CD4-positive, alpha-beta memory T cell (primary cell): ENCODE measurements around the gene CLPSL2. TPM values are rescaled to one million over a fixed set of nuclear protein-coding genes. Genes with fewer than 3 reads are reported as not detected.

Source experiments
- CTCF ChIA-PET: fragments of 350-600 bp; sonication (Branson Sonifier 250); formaldehyde crosslinking; loops from one replicate; lab custom pipeline; 2021; ENCODE audit warnings: inconsistent platforms; ENCODE audit not compliant: partially characterized antibody; lab: Charles Lee
- POLR2A ChIA-PET: fragments of 350-600 bp; sonication (Branson Sonifier 250); formaldehyde crosslinking; loops from one replicate; lab custom pipeline; 2021; ENCODE audit not compliant: partially characterized antibody; lab: Charles Lee
- DNase-seq, 5 donors: peaks; one replicate each; pipeline versions ENCODE4 v3.0.0 to v3.0.0-alpha.2; 2020 to 2022; ENCODE audit warnings: mixed read lengths in 1 of 5
- H3K27ac ChIP-seq: one replicate; pipeline ENCODE4 v1.7.0; 2013; ENCODE audit warnings: low read depth, low read length
- H3K27me3 ChIP-seq: 2 replicates; pipeline ENCODE4 v1.7.0; 2013; ENCODE audit warnings: mild to moderate bottlenecking, low read length, moderate library complexity; ENCODE audit not compliant: insufficient read depth
- H3K36me3 ChIP-seq: 2 replicates; pipeline ENCODE4 v1.7.0; 2013; ENCODE audit warnings: mild to moderate bottlenecking, low read length, moderate library complexity; ENCODE audit not compliant: insufficient read depth
- H3K4me1 ChIP-seq: 2 replicates; pipeline ENCODE4 v1.7.0; 2013; ENCODE audit warnings: mild to moderate bottlenecking, low read length, moderate library complexity; ENCODE audit not compliant: insufficient read depth
- H3K4me3 ChIP-seq, 2 donors: one replicate each; pipeline ENCODE4 v1.7.0; 2013; ENCODE audit warnings: low read length in 2 of 2, mild to moderate bottlenecking in 1 of 2
- H3K9me3 ChIP-seq, 2 donors: one replicate each; pipeline ENCODE4 v1.7.0; 2013; ENCODE audit warnings: low read length in 2 of 2, control low read depth in 1 of 2; ENCODE audit not compliant: control insufficient read depth in 1 of 2
- H3K27ac Mint-ChIP-seq, 7 donors: one replicate each; pipeline ENCODE4 v1.8.0; 2020 to 2021; ENCODE audit warnings: mixed read lengths in 7 of 7, mild to moderate bottlenecking in 6 of 7, inconsistent platforms in 3 of 7, moderate library complexity in 3 of 7
- H3K27me3 Mint-ChIP-seq, 2 donors: one replicate each; pipeline ENCODE4 v1.8.0; 2020 to 2021; ENCODE audit warnings: mixed read lengths in 2 of 2
- H3K36me3 Mint-ChIP-seq, 2 donors: one replicate each; pipeline ENCODE4 v1.8.0; 2020 to 2021; ENCODE audit warnings: mixed read lengths in 2 of 2, inconsistent platforms in 1 of 2, mild to moderate bottlenecking in 1 of 2
- H3K4me1 Mint-ChIP-seq, 4 donors: one replicate each; pipeline ENCODE4 v1.8.0; 2020 to 2021; ENCODE audit warnings: mixed read lengths in 4 of 4, mild to moderate bottlenecking in 1 of 4
- H3K4me3 Mint-ChIP-seq, 8 donors: one replicate each; pipeline ENCODE4 v1.8.0; 2020 to 2021; ENCODE audit warnings: mixed read lengths in 8 of 8, mild to moderate bottlenecking in 7 of 8, moderate library complexity in 6 of 8, inconsistent platforms in 3 of 8
- H3K9me3 Mint-ChIP-seq, 8 donors: one replicate each; pipeline ENCODE4 v1.8.0; 2020 to 2021; ENCODE audit warnings: mixed read lengths in 8 of 8, mild to moderate bottlenecking in 5 of 8, inconsistent platforms in 3 of 8, moderate library complexity in 1 of 8
- intact Hi-C: fragments of 100-400 bp; cut with micrococcal nuclease; formaldehyde crosslinking; loops from one replicate; pipeline ENCODE4 v1.15.1; 2023
- polyA plus RNA-seq, 2 donors: library from polyadenylated mRNA; unstranded; fragments of 300-500 nt; fragmentation: Illumina TruSeq; gene quantifications; one replicate each; pipeline ENCODE4 v1.2.3, GENCODE V29; 2021
- total RNA-seq, 2 experiments: library from RNA; stranded (reverse); gene quantifications; one replicate each; pipeline ENCODE4 v1.2.3, GENCODE V29; 2021

Gene CLPSL2
- total and polyA plus RNA-seq, 4 experiments from 2014 or later: not detected

GRCh38 chr6:35796236-35796635, 19.8 kb downstream of the CLPSL2 start:
- H3K36me3 Mint-ChIP-seq: no peaks in the 10 kb centered on the region
- no peaks in the 10 kb centered on the region for H3K9me3 Mint-ChIP-seq
- H3K27me3 Mint-ChIP-seq: peaks cover 1 to 3% of the 10 kb centered on the region in 2 donors
- DNase-seq: no peak
- intact Hi-C loops: no loop called here
- H3K27ac ChIP-seq: no peak overlapping the region
- no peak overlapping the region for H3K4me3 Mint-ChIP-seq
- H3K9me3 ChIP-seq: no peaks in the 10 kb centered on the region
- no peaks in the 10 kb centered on the region for H3K36me3 ChIP-seq
- H3K27ac Mint-ChIP-seq: no peak overlapping the region
- POLR2A ChIA-PET: interaction anchor here (3.0 kb wide), 1 partner anchor 9 kb away, joined by 11 read pairs; no protein-coding TSS in a partner anchor
- H3K27me3 ChIP-seq: no peaks in the 10 kb centered on the region
- no peak overlapping the region for H3K4me3 ChIP-seq
- H3K4me1 Mint-ChIP-seq: no peaks in the 10 kb centered on the region
- CTCF ChIA-PET: no interaction called here
- no peaks in the 10 kb centered on the region for H3K4me1 ChIP-seq

DNA sequence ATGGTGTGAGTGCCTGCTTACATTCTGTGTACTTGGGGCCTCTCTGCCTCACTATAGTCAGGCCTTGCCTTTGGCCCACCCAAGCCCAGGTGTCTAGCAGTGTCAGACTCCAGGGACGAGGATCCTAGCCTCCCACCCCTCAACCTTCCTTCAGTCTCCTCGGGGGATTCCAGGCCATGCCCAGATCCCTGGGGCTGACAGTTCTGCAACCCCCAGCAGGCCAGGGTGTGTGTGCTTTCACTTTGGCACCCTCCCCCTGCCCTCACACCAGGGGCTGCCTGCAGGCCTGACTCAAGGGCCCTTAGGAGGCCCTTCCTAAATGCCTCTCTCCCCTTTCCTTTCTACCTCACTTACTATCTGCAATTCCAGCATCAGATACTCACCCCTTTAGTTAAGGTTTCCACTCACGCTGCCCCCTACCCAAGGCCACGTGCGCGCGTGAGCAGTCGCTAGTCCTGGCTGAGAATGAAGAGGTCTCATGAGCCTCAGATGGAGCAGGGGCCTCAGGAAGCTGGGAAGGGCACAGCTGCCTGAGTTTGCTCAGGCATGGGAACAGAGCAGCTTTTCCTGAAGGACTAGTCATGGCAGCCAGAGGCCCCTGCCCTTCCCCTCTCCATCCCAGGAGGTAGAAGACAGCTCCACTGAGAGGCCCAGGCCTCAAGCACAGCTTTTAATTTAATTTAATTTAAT, 21.6 kb downstream of the CLPSL2 start:
- no peak for DNase-seq
- Mint-ChIP-seq H3K4me1 (no peaks in the 10 kb centered on the region), H3K27ac (no peak overlapping the region), H3K27me3 (peaks cover 1% of the 10 kb centered on the region in 2 donors), H3K4me3 (no peak overlapping the region), H3K9me3 (no peaks in the 10 kb centered on the region), H3K36me3 (no peaks in the 10 kb centered on the region)
- Histone ChIP-seq H3K4me3 (no peak overlapping the region), H3K9me3 (no peaks in the 10 kb centered on the region), H3K27me3 (no peaks in the 10 kb centered on the region), H3K4me1 (no peaks in the 10 kb centered on the region), H3K36me3 (no peaks in the 10 kb centered on the region), H3K27ac (no peak overlapping the region)
- CTCF ChIA-PET: interaction anchor here (1.1 kb wide), 1 partner anchor 10 kb away, joined by 3 read pairs; no protein-coding TSS in a partner anchor
- intact Hi-C loops: no loop called here
- POLR2A ChIA-PET: interaction anchor here (0.7 to 3.0 kb wide), 2 partner anchors 11 to 1528 kb away, joined by 3 to 11 read pairs; no protein-coding TSS in a partner anchor

- no peak overlapping the region for H3K27ac ChIP-seq
- H3K9me3 Mint-ChIP-seq: no peaks in the 10 kb centered on the region
- no peaks in the 10 kb centered on the region for H3K27me3 ChIP-seq
- no peaks in the 10 kb centered on the region for H3K36me3 ChIP-seq
- peak overlapping the region in 2 of 7 donors; percentile 58 to 62 for H3K27ac Mint-ChIP-seq
- intact Hi-C loops: no loop called here
- no peak overlapping the region for H3K4me3 Mint-ChIP-seq
- POLR2A ChIA-PET: interaction anchor here (3.0 kb wide), 1 partner anchor 12 kb away, joined by 11 read pairs; no protein-coding TSS in a partner anchor
- no peaks in the 10 kb centered on the region for H3K4me1 Mint-ChIP-seq
- CTCF ChIA-PET: interaction anchor here (1.1 kb wide), 1 partner anchor 11 kb away, joined by 3 read pairs; no protein-coding TSS in a partner anchor
- H3K36me3 Mint-ChIP-seq: no peaks in the 10 kb centered on the region
- DNase-seq: no peak
- H3K27me3 Mint-ChIP-seq: peaks cover 1% of the 10 kb centered on the region in 2 donors
- no peak overlapping the region for H3K4me3 ChIP-seq
- H3K4me1 ChIP-seq: no peaks in the 10 kb centered on the region
- no peaks in the 10 kb centered on the region for H3K9me3 ChIP-seq
Measured at GRCh38 chr6:35798706-35799105, 22.3 kb downstream of the CLPSL2 start.

GRCh38 chr6:35801148-35801547, 24.8 kb downstream of the CLPSL2 start:
- no peaks in the 10 kb centered on the region for H3K9me3 ChIP-seq
- Mint-ChIP-seq H3K36me3 (no peaks in the 10 kb centered on the region), H3K4me3 (no peak overlapping the region), H3K27me3 (peaks cover 3 to 10% of the 10 kb centered on the region in 2 donors), H3K9me3 (peaks cover 0 to under 1% (median 0%) of the 10 kb centered on the region in 8 donors), H3K4me1 (peaks cover 0 to 11% (median 2%) of the 10 kb centered on the region in 4 donors), H3K27ac (no peak overlapping the region)
- H3K4me1 ChIP-seq: no peaks in the 10 kb centered on the region
- intact Hi-C loops: no loop called here
- CTCF ChIA-PET: no interaction called here
- no peak overlapping the region for H3K4me3 ChIP-seq
- no peaks in the 10 kb centered on the region for H3K27me3 ChIP-seq
- no peak for DNase-seq
- no peak overlapping the region for H3K27ac ChIP-seq
- no peaks in the 10 kb centered on the region for H3K36me3 ChIP-seq
- POLR2A ChIA-PET: no interaction called here

DNA sequence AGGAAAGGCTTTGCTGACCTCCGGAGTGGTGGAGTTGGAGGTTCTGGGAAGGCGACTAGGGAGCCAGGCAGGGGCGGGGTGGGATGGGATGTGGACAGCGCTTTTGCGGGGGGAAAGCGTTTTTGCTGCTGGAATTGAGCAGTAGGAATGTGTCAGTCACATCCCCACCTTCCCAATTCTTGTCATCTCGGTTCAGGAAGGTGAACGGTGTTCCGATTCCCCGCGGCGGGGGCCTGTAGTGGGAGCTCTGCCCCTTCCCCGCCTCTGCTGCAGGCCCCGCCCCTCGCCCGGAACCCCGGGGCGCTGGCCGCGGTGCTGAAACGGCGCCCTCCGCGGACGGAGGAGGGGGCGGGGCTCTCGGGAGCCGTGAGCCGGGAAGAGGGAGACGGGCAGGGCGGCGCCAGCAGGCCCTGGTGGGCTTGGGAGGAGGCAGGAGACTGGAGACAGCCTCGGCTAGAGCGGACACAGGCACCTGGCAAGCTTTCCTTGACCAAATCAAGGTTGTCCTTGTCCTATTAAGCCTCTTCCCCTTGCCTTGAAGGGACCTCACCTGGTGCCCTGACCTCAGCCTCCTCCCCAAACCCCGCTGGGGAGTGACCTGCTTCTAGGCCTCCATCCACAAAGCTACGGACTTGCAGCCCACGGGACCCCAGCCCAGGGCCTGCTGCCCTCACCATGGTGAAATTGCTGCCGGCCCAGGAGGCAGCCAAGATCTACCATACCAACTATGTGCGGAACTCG, 28.8 kb downstream of the CLPSL2 start, which contains the start of gene LHFPL5:
Gene LHFPL5, plus strand, starts transcription at position 357 of the 741 bp plus-strand sequence. Its CDS starts 319 bp downstream, at position 676.
- Mint-ChIP-seq H3K4me3 (peak within 1 kb of the TSS in 4 of 8 donors; percentile 32 to 68 (median 52)), H3K4me1 (peaks cover 0 to 11% (median 2%) of the 10 kb centered on the region in 4 donors), H3K27ac (no peak within 1 kb of the TSS), H3K9me3 (peaks cover 0 to 4% (median 0%) of the 10 kb centered on the region in 8 donors), H3K27me3 (peaks cover 17 to 19% of the 10 kb centered on the region in 2 donors), H3K36me3 (no peaks in the 10 kb centered on the region)
- no peaks in the 10 kb centered on the region for H3K9me3 ChIP-seq
- no peaks in the 10 kb centered on the region for H3K4me1 ChIP-seq
- no peak within 1 kb of the TSS for H3K27ac ChIP-seq
- POLR2A ChIA-PET: no interaction called here
- no peak within 1 kb of the TSS for H3K4me3 ChIP-seq
- H3K36me3 ChIP-seq: no peaks in the 10 kb centered on the region
- DNase-seq: peak in 4 of 5 donors; percentile 39 to 52 (median 44)
- CTCF ChIA-PET: no interaction called here
- intact Hi-C loops: no loop called here
- no peaks in the 10 kb centered on the region for H3K27me3 ChIP-seq

DNA sequence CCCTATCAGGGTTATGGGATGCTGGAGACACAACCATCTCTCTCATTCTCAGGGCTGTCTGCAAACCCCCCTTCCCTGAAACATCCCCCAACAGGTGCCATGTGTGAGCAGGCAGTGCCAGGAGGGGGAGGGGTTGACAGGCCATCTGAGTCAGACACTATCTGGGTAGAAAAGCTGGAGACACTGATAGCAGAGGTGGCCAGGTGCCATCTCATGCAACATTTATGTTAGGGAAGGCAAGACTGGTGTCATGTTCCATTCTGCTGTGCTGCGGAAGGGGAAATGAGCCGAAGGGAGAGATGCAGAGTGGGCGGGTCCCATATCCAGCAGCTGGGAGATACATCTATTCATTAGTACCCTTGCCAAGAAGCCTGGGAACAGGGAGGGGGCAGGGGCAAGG, 32.3 kb downstream of the CLPSL2 start:
- H3K27me3 Mint-ChIP-seq: peaks cover 19 to 20% of the 10 kb centered on the region in 2 donors
- POLR2A ChIA-PET: no interaction called here

GRCh38 chr6:35809809-35810208, 33.4 kb downstream of the CLPSL2 start:
- H3K4me1 Mint-ChIP-seq: peaks cover 0 to 17% (median 1%) of the 10 kb centered on the region in 4 donors
- H3K27me3 Mint-ChIP-seq: peaks cover 18 to 19% of the 10 kb centered on the region in 2 donors
- ChIA-PET POLR2A (no interaction called here), CTCF (no interaction called here)
- Histone ChIP-seq H3K36me3 (no peaks in the 10 kb centered on the region), H3K4me3 (no peak overlapping the region), H3K4me1 (no peaks in the 10 kb centered on the region), H3K27me3 (no peaks in the 10 kb centered on the region), H3K27ac (no peak overlapping the region), H3K9me3 (no peaks in the 10 kb centered on the region)
- peaks cover 0 to 4% (median 0%) of the 10 kb centered on the region in 8 donors for H3K9me3 Mint-ChIP-seq
- no peak overlapping the region for H3K4me3 Mint-ChIP-seq
- no peak for DNase-seq
- no peak overlapping the region for H3K27ac Mint-ChIP-seq
- intact Hi-C loops: no loop called here
- H3K36me3 Mint-ChIP-seq: no peaks in the 10 kb centered on the region

More for the DNA sequence above, 32.3 kb downstream of the CLPSL2 start:
- Histone ChIP-seq H3K36me3 (no peaks in the 10 kb centered on the region), H3K27me3 (no peaks in the 10 kb centered on the region), H3K4me3 (no peak overlapping the region), H3K27ac (no peak overlapping the region), H3K4me1 (no peaks in the 10 kb centered on the region), H3K9me3 (no peaks in the 10 kb centered on the region)
- no peak overlapping the region for H3K4me3 Mint-ChIP-seq
- CTCF ChIA-PET: no interaction called here
- DNase-seq: no peak
- H3K9me3 Mint-ChIP-seq: peaks cover 0 to 4% (median 0%) of the 10 kb centered on the region in 8 donors
- intact Hi-C loops: no loop called here
- H3K27ac Mint-ChIP-seq: no peak overlapping the region
- peaks cover 0 to 19% (median 2%) of the 10 kb centered on the region in 4 donors for H3K4me1 Mint-ChIP-seq
- H3K36me3 Mint-ChIP-seq: no peaks in the 10 kb centered on the region
